ENCODE data around the gene TCP11.
"Not testable (repeated sequence)": the region's sequence is repeated elsewhere in the genome, so short reads cannot be mapped to it uniquely, and the experiment has no call there.

Gene TCP11

DNA sequence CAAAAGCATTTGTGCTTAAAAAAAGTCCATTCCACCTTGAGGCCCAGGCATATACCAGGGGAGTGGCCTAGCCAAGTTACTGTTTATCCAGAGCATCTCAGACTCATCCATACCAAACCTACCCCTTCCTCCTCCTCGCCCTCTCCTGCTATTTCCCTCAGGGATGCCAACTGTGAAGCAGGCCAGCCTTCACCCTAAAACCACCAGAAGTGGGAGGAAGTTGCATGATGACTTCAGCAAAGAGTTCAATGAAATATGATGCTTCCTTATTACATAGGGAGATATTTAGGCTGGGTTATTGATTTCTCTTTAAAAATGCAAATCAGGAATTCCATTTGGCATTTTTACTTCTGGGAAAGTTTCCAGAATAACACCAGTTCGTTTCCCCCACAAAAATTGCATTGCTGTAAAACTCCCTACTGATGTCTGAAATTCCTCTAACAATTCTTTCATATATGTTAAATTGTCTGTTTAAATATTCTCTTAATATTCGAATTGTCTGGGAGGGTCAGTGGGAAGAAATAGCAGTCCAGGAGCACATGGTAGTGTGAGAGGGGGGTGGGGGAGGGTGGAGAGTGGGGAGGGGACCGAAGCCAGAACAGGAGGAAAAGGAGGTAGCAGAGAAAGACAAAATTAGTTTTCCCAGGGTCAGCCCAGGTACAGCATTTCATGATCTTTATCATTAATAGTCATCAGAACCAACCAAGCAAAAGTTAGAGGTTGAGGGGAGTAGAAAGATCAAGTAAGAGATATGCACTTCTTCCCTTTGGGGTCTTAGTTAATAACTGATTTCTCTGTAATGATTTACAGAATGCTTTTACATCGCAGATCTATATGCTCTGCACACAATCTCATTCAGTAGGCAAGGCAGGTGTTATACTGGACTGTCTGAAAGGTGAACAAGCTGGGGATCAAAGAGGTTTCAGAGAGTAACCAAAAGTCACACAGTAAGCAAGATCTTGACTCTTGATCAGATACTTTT is 1.7 kb upstream of the TCP11 start:
- DNase-seq: no peak

DNA sequence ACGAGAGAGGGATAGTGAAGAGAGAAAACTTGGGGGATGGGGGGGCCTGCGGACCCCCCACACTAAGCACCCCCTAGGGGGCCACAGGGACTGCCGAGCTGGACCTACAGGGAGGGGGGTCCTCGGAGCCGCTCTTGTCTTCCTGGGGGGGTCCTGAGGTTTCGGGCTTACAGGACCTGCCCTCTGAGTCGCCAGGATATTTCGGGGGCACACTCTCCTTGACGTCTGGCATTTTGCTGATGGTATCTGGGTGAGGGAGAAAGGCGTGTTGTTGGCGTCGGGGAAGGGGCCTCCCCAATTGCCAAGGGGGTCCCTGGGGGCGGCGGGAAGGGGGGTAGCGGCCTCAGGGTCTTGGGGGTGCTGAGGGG is 516 bp downstream of the TCP11 start:
- DNase-seq: no peak

- peak; percentile 52 for DNase-seq
These were observed 1.1 kb downstream of the TCP11 start for GRCh38 chr6:35139924-35140638.

DNA sequence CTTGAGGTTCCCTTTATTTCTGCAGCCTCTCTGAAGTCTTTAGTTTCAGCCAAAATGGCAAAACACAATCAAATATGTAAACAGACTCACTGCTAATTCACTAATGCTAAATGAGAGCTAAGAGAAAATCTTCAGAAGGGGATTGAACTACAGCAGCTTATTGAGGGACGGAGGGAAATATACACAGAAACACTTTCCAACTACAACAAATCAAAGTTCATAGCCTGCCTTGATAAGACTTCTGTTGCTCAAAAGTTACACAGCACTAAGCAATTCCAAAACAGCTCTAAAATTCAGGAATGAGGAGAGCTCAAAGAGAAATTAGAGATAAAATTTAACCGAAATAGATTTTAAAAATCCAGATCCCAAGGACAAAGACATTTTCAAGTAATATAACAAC is 1.7 kb downstream of the TCP11 start:
- no peak for DNase-seq

DNA sequence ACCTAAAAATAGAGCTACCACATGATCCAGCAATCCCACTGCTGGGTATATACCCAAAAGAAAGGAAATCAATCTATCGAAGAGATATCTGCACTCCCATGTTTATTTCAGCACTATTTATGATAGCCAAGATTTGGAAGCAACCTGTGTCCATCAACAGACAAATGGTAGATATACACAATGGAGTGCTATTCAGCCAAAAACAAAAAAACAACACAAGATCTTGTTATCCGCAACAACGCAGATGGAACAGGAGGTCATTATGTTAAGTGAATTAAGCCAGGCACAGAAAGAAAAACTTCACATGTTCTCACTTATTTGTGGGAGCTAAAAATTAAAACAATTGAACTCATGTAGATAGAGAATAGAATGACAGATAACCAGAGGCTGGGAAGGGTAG is 2.9 kb downstream of the TCP11 start:
- DNase-seq: not testable (repeated sequence)

DNA sequence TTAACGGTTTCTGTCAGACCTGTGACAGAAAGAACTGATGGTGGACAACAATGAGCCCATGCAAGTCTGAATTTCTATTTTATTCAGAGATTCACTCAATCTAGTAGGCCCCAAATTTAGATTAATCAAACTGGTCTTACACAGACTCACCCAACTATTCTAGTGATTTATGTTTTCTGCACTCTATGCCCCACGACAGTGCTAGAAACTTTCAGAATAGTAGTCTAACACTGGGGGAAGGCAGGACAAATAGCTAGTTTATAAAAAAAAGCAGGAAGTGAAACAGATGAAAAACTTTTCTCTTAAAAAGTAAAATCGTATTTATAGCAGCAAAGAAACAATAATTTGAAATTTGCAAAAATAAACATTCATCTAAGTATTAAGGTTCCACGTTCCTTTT is 5.0 kb downstream of the TCP11 start:
- no peak for DNase-seq

DNA sequence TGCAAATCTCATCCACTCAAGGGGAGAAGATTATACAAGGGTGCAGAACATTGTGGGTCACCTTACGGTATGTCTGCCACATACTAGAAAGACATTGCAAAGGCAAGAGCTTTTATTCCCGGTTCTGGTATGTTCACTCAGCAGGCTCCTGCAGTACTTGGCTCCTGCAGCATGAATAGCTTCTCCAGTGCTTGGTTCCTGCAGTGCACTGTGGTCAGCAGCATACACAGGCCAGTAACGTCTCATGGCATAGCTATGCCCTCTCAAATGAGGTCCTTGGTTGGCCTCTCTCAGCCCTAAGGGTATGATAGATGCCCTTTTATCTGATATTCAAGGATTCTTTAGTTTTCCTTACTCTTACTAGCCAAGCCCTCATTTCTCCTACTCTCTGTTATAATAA is 12.6 kb downstream of the TCP11 start:
- no peak for DNase-seq

DNA sequence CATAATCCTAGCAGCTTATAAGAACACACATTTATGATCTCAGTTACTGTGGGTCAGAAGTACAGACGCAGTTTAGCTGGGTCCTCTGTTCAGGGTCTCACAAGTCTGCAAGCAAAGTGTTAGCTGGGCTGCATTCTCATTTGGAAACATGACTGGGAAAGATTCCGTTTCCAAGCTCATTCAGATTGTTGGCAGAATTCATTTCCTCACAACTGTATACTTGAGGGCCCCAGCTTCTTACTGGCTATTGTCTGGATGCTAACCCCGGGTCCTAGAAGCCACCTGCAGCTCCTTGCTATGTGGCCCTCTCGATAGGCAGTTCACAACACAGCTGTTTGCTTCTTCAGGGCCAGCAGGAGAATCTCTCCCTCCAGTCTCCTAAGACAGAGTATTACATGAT is 13.1 kb downstream of the TCP11 start:
- no peak for DNase-seq

DNA sequence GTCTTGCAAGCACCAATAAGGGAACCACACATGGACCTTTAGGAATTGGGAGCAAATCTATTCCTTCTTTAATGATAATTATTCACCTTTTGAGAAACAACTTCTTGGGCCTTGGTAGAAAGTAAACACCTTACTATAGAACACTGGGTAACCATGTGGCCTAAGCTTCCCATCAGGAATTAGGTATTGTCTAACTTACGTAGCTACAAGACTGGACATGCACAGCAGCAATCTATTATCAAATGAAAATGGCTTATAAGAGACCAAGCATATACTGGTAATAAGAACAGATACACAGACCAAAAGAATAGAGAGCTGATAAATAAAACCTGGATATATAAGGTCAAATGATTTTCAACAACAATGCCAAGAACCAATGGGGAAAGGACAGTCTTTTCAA is 16.8 kb downstream of the TCP11 start:
- no peak for DNase-seq

- DNase-seq: no peak
These were observed 20.4 kb downstream of the TCP11 start for GRCh38 chr6:35120746-35121145.

GRCh38 chr6:35108309-35108885 is 32.7 kb downstream of the TCP11 start:
- DNase-seq: no peak

- not testable (repeated sequence) for DNase-seq
These were observed 33.4 kb downstream of the TCP11 start for GRCh38 chr6:35107761-35108160.

GRCh38 chr6:35107208-35107607 is 33.9 kb downstream of the TCP11 start:
- DNase-seq: not testable (repeated sequence)

- not testable (repeated sequence) for DNase-seq
These were observed 35.1 kb downstream of the TCP11 start for GRCh38 chr6:35106061-35106460.

DNA sequence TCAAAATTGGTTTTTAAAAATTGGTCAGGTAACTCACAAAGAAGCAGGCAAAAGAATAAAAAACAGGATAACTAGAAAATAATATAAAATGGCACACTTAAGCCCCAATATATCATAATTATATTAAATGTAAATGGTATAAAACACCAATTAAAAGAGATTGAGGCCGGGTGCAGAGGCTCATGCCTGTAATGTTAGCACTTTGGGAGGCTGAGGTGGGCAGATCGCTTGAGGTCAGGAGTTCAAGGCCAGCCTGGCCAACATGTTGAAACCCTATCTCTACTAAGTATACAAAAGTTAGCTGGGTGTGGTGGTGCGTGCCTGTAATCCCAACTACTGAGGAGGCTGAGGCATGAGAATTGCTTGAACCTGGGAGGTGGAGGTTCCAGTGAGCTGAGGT is 36.1 kb downstream of the TCP11 start:
- DNase-seq: no peak

- no peak for DNase-seq
These were observed 42.0 kb downstream of the TCP11 start for GRCh38 chr6:35099116-35099515.

- DNase-seq: peak; percentile 75
These were observed 44.8 kb downstream of the TCP11 start for GRCh38 chr6:35096129-35096862.

- no peak for DNase-seq
These were observed 47.0 kb downstream of the TCP11 start for GRCh38 chr6:35094183-35094582.

DNA sequence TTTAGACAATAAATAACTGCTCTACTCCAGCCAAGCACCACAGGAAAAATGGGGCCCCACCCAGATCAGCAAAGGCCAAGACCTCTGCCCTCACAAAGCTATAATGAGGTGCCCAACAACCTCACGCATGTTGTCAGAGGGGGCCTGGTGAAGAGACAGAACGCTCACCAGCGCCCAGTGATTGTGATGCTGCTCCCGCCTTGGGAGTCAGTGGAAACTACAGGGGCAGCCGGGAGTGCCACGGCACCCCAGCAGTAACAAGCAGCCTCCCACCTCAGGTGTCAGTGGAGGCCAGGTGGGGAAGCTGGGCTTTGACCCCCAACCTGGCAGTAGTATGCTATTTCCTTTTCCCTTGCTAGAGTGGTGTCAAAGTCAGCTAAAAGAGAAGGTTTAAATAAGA is 47.4 kb downstream of the TCP11 start:
- no peak for DNase-seq

DNA sequence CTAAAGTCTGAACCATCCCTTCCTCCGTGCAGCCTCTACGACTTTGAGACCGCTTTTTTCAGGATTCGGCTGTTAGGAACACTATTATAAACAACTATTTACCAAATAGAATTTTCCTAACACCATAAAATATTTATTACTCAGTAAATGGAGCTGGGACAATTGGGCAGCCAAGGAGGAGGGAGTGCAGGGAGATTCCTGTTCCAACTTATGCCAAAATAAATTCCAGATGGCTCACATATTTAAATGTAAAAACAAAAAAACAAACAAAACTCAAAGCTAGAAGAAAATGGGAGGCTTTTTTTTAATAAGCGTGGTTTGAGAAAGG is 48.1 kb downstream of the TCP11 start:
- no peak for DNase-seq

DNA sequence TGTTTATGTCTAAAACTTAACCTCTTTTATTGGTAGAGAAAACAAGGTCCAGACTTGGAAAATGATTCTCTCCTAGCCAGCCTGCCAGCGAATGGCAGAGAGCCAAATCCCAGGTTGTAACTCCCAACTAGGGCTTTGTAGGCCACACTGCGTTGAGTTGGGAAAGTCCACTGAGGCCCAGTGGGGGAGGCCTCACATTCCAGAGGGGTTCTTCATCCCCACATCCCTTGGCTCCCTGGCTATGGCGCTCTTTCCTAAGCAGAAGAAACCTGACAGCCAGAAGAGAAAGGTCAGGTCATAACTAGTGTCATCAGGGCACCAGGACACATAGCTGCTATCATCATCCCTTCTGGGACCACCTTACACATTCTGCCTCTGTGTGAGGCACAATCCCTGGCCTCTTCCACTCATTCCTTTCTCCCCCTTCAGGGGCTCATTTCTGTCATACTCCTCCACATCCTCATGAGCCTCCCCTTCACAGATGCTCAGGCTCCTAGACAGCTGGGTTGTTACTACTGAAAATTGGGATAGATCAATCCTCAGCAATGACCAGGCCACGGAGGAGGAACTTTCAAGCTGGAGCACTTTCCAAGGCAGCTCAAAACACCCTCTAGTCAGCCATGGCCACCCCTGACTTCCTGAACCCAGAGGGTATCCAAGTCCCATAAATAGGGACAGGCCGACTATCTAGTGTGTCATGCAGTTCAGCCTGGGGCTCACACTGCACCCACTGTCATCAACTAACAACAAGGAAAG is 48.6 kb downstream of the TCP11 start:
- DNase-seq: no peak

- no peak for DNase-seq
These were observed 49.6 kb downstream of the TCP11 start for GRCh38 chr6:35091346-35092083.

All from COR-L47 (cell line).